ENCODE results near the gene MRPS18B. TPM values are rescaled to one million over a fixed set of nuclear protein-coding genes. Genes with fewer than 3 reads are reported as not detected.

Gene MRPS18B
- total and polyA plus RNA-seq, 2 donors from 2014 or later = 62.1 to 135 TPM

DNA sequence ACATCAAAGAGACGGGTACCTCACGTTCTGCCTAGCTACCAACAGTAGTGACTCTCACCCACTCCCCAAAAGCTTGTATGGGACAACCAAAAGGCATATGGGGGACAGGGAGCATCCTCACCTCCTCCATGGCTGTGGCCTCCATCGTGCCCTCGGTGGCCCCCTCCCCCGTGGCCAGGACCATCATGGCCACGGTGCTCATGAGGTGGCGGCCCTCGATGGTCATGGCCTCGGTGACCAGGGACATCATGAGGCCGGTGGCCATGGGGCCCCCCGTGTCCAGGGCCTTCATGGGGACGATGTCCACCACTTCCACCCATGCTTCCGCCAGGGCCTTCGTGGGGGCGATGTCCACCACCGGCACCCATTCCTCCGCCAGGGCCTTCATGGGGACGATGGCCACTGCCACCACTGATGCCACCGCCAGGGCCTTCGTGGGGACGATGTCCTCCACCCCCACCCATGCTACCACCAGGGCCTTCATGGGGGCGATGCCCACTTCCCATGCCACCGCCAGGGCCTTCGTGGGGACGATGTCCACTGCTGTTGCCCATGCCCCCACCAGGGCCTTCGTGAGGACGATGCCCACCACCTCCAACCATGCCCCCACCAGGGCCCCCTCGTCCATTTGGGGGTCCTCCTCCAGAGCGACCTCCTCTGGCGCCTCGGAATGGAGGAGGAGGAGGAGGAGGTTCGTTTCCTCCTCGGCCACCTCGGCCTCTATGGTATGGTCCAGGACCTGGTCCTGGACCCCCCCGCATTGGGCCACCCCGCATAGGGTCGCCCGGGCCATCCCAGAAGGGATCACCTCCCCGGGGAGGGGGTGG lies 15.6 kb upstream of the MRPS18B start:
- Histone ChIP-seq H3K27me3 (ENCODE audit: control insufficient read depth, insufficient read depth, low read length) (no peaks in the 10 kb centered on the region), H3K27ac (ENCODE audit: low read depth in 2 of 2, low read length in 2 of 2) (no peak overlapping the region), H3K36me3 (ENCODE audit: control insufficient read depth in 2 of 3, insufficient read depth in 3 of 3, low read length in 3 of 3) (peaks cover 33 to 60% (median 56%) of the 10 kb centered on the region in 3 donors), H3K4me1 (ENCODE audit: control insufficient read depth in 2 of 3, insufficient read depth in 2 of 3, low read depth in 1 of 3, low read length in 3 of 3) (no peaks in the 10 kb centered on the region), H3K9ac (ENCODE audit: low read length in 3 of 3) (no peak overlapping the region), H3K9me3 (ENCODE audit: control insufficient read depth in 2 of 3, insufficient read depth in 1 of 3, low read length in 3 of 3) (no peaks in the 10 kb centered on the region), H3K4me3 (ENCODE audit: low read length in 3 of 3) (no peak overlapping the region)
- DNase-seq (no peak), FAIRE-seq (no peak)
- TF ChIP-seq, protein P1, sequence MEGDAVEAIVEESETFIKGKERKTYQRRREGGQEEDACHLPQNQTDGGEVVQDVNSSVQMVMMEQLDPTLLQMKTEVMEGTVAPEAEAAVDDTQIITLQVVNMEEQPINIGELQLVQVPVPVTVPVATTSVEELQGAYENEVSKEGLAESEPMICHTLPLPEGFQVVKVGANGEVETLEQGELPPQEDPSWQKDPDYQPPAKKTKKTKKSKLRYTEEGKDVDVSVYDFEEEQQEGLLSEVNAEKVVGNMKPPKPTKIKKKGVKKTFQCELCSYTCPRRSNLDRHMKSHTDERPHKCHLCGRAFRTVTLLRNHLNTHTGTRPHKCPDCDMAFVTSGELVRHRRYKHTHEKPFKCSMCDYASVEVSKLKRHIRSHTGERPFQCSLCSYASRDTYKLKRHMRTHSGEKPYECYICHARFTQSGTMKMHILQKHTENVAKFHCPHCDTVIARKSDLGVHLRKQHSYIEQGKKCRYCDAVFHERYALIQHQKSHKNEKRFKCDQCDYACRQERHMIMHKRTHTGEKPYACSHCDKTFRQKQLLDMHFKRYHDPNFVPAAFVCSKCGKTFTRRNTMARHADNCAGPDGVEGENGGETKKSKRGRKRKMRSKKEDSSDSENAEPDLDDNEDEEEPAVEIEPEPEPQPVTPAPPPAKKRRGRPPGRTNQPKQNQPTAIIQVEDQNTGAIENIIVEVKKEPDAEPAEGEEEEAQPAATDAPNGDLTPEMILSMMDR (IDR thresholded peaks at IDR 0.05; ENCODE audit: borderline replicate concordance, extremely low read depth, insufficient read depth) = no peak
- intact Hi-C loops (cut with DNase I) = no loop called here

DNA sequence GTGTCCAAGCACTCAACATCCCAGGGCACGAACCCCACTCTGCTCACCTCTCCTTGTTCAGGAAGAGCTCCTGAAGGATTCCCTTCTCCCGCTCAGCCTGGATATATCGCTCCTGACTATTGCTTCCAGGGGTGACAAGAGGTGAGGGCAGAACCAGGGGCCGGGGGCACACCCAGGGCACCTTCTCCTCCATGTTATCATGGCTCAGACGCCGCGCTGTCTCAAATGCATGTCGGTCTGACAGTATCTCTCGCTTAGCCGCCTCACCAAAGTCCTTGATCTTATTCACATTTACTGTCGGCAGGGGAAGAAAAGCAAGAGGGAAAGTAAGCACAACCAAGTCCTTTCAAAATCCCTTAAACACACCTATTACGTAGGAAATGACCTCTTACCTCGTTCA lies 13.7 kb upstream of the MRPS18B start:
- FAIRE-seq (no peak), DNase-seq (no peak)
- TF ChIP-seq, protein P1 (IDR thresholded peaks at IDR 0.05; ENCODE audit: borderline replicate concordance, extremely low read depth, insufficient read depth) = no peak
- Histone ChIP-seq H3K4me3 (ENCODE audit: low read length in 3 of 3) (no peak overlapping the region), H3K4me1 (ENCODE audit: control insufficient read depth in 2 of 3, insufficient read depth in 2 of 3, low read depth in 1 of 3, low read length in 3 of 3) (no peaks in the 10 kb centered on the region), H3K9me3 (ENCODE audit: control insufficient read depth in 2 of 3, insufficient read depth in 1 of 3, low read length in 3 of 3) (no peaks in the 10 kb centered on the region), H3K36me3 (ENCODE audit: control insufficient read depth in 2 of 3, insufficient read depth in 3 of 3, low read length in 3 of 3) (peaks cover 40 to 79% (median 63%) of the 10 kb centered on the region in 3 donors), H3K9ac (ENCODE audit: low read length in 3 of 3) (no peak overlapping the region), H3K27ac (ENCODE audit: low read depth in 2 of 2, low read length in 2 of 2) (no peak overlapping the region), H3K27me3 (ENCODE audit: control insufficient read depth, insufficient read depth, low read length) (no peaks in the 10 kb centered on the region)
- intact Hi-C loops (cut with DNase I) = no loop called here

DNA sequence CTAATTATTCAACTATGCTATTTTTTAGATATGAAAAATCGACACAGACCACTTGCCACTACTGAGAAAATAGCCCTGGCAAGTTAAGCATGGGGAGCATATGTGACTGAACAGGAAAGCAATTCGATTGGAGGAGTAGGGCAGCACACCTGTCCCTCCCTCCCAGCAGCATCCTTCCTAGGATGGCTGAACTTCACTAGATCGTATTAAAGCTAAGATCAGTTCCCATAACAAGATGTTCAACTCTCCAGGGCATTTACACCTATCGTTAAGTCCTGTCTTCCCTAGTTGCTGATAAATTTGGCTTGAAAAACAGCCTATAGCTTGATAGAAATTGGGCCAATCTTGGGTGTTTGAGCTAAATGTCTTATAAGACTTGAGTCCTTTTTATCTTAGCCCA lies 7.6 kb upstream of the MRPS18B start:
- no peak for FAIRE-seq
- H3K4me3 ChIP-seq (ENCODE audit: low read length in 3 of 3) = no peak overlapping the region

More for the DNA sequence above, 7.6 kb upstream of the MRPS18B start:
- Histone ChIP-seq H3K36me3 (ENCODE audit: control insufficient read depth in 2 of 3, insufficient read depth in 3 of 3, low read length in 3 of 3) (peaks cover 21 to 45% (median 23%) of the 10 kb centered on the region in 3 donors), H3K27me3 (ENCODE audit: control insufficient read depth, insufficient read depth, low read length) (no peaks in the 10 kb centered on the region), H3K9ac (ENCODE audit: low read length in 3 of 3) (no peak overlapping the region), H3K4me1 (ENCODE audit: control insufficient read depth in 2 of 3, insufficient read depth in 2 of 3, low read depth in 1 of 3, low read length in 3 of 3) (peaks cover 6 to 35% (median 23%) of the 10 kb centered on the region in 3 donors), H3K9me3 (ENCODE audit: control insufficient read depth in 2 of 3, insufficient read depth in 1 of 3, low read length in 3 of 3) (no peaks in the 10 kb centered on the region), H3K27ac (ENCODE audit: low read depth in 2 of 2, low read length in 2 of 2) (no peak overlapping the region)
- no peak for DNase-seq
- TF ChIP-seq, protein P1 (IDR thresholded peaks at IDR 0.05; ENCODE audit: borderline replicate concordance, extremely low read depth, insufficient read depth) = no peak
- intact Hi-C loops (cut with DNase I) = no loop called here
